ENCODE results near the gene TMEM178B. TPM values are rescaled to one million over a fixed set of nuclear protein-coding genes. Genes with fewer than 3 reads are reported as not detected.

The TMEM178B gene
- total and polyA plus RNA-seq, 9 donors = 0.40 to 1.1 (median 0.58) TPM

DNA sequence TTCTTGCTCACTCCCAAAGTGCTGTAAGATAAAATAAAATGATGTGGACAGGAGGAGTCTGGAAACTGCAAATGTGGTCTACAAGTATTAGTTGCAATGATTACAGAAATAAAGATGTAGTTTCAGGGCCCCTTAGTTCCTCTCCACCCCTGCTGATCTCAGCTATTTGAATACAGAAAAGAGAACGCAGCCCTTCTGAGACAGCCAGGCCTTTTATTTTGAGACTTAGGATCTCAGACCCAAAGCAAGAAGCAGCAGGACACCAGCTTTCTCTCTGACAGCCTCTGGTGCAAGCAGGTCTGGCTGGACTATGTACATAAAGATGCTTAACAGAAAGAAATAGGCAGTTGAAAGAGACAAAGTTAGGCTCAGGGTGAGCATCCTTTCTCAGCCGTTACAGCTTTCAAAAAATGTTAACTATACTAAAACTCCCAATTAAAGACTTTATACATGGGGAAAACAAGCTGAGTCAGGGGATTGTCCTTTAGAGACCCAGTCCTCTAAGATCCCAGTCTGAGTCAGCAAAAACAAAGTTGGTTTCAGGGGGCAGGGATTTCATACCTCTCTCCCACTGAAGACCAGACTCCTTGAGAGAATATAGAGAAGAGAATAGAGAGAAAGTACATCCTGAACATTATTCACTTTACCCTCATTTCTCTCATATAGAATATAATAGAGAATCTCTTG lies 220.4 kb downstream of the TMEM178B start:
- no peaks in the 10 kb centered on the region for H3K27me3 ChIP-seq (ENCODE audit: control insufficient read depth, insufficient read depth, low read length)
- H3K27ac ChIP-seq (ENCODE audit: low read length) = no peak overlapping the region
- 57% methylated on average over 1 of the region's 2 CpGs for WGBS (ENCODE audit: insufficient coverage)
- DNase-seq = no peak
- no peaks in the 10 kb centered on the region for H3K36me3 ChIP-seq (ENCODE audit: control insufficient read depth, insufficient read depth, low read length)
- H3K9me3 ChIP-seq (replicated peaks; ENCODE audit: control insufficient read depth, low read depth, low read length) = no peaks in the 10 kb centered on the region
- H3K4me3 ChIP-seq (ENCODE audit: low read length) = no peak overlapping the region
- no peaks in the 10 kb centered on the region for H3K4me1 ChIP-seq (ENCODE audit: control insufficient read depth, insufficient read depth, low read length)

DNA sequence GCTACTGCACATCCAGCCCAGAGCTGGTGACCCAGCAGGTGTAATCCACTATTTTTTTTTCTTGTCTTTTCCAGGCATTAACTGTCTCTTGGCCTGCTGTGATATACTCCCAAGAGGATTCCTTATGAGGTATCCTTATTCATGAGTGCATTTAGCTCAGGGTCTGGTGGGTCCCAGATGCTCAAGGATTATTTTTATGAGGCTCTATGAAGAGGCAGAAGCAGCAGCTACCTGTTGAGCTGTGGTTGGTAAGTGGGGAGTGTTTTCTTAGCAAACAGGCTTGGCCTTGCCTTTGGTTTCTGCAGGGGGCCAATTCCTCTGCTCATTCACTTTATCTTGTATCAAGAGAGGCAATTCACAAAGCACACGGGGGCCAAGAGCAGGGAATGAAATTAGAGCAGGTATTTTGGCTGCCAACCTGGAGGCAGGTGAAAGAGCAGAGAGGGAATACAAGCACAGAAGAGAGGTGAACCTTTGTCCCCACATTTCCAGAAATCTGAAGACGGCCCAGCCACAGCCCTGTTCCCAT lies 221.6 kb downstream of the TMEM178B start:
- Histone ChIP-seq H3K27me3 (ENCODE audit: control insufficient read depth, insufficient read depth, low read length) (no peaks in the 10 kb centered on the region), H3K36me3 (ENCODE audit: control insufficient read depth, insufficient read depth, low read length) (no peaks in the 10 kb centered on the region), H3K27ac (ENCODE audit: low read length) (no peak overlapping the region), H3K4me1 (ENCODE audit: control insufficient read depth, insufficient read depth, low read length) (no peaks in the 10 kb centered on the region), H3K4me3 (ENCODE audit: low read length) (no peak overlapping the region), H3K9me3 (replicated peaks; ENCODE audit: control insufficient read depth, low read depth, low read length) (no peaks in the 10 kb centered on the region)
- 0% methylated on average over 1 of the region's 2 CpGs for WGBS (ENCODE audit: insufficient coverage)
- DNase-seq = no peak

DNA sequence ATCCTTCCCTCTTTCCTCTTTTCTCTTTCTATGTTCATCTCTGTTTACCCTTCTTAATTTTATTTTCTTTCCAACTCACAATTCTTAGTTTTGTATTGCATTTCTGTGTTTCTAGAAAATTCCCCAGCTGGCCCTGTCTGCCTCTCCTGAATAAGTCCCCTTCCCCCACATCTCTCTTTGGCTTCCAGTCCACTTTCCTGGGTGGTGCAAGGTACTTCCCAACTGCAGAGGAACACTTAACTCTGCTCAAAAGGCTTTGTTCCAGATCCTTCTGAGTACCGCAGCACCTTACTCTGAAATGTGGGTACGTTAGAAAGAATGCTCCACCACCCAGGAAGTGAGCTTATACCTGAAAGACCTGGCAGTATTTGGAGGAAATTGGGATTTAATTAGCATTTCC lies 227.0 kb downstream of the TMEM178B start:
- H3K4me1 ChIP-seq (ENCODE audit: control insufficient read depth, insufficient read depth, low read length) = no peaks in the 10 kb centered on the region

DNA sequence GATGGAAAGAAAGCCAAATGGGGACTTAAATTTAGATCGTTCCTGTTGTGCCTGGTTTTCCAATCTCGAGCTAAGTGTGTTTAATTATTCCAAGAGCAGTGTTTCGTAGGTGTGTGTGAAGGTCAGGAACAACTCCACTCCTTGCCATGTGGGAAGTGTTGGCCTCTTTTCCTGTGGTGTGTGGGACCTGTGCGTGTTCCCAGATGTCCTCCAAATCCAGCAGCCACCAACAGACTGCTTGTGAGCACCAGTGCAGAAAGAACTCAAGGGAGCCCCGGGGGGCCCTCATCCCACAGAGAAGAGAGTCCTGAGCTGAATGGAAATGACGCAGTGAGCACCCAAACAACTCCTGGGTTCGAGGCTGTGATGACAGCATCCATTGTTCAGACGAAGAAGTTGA lies 227.7 kb downstream of the TMEM178B start:
- no peak for DNase-seq
- no peak overlapping the region for H3K27ac ChIP-seq (ENCODE audit: low read length)
- H3K36me3 ChIP-seq (ENCODE audit: control insufficient read depth, insufficient read depth, low read length) = no peaks in the 10 kb centered on the region
- no peaks in the 10 kb centered on the region for H3K9me3 ChIP-seq (replicated peaks; ENCODE audit: control insufficient read depth, low read depth, low read length)
- 62% methylated on average over 5 of the region's 8 CpGs for WGBS (ENCODE audit: insufficient coverage)
- no peaks in the 10 kb centered on the region for H3K4me1 ChIP-seq (ENCODE audit: control insufficient read depth, insufficient read depth, low read length)
- no peak overlapping the region for H3K4me3 ChIP-seq (ENCODE audit: low read length)
- no peaks in the 10 kb centered on the region for H3K27me3 ChIP-seq (ENCODE audit: control insufficient read depth, insufficient read depth, low read length)

More for the DNA sequence above, 227.0 kb downstream of the TMEM178B start:
- H3K36me3 ChIP-seq (ENCODE audit: control insufficient read depth, insufficient read depth, low read length) = no peaks in the 10 kb centered on the region
- no peak overlapping the region for H3K4me3 ChIP-seq (ENCODE audit: low read length)
- no peak overlapping the region for H3K27ac ChIP-seq (ENCODE audit: low read length)
- DNase-seq = no peak
- no peaks in the 10 kb centered on the region for H3K27me3 ChIP-seq (ENCODE audit: control insufficient read depth, insufficient read depth, low read length)
- no peaks in the 10 kb centered on the region for H3K9me3 ChIP-seq (replicated peaks; ENCODE audit: control insufficient read depth, low read depth, low read length)
- no CpG with 5 or more reads among the region's 2 CpGs for WGBS (ENCODE audit: insufficient coverage)

DNA sequence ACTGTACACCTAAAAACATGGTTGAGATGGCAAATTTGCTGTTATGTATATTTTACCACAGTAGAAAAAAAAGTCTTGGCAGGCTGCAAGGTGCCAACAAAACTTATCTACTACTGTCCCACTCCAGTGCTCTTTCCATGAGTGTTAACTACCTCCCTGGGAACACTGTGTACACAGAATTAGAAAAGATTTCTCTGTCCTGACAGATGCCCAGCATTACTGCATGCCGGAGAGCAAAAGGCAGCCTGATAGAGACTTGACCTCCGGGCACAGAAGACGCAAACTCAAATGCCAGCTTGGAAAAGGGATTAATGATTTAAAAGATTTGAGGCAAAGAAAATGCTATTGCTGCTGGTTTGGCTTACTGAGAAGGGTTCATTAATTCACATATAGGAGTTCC lies 228.8 kb downstream of the TMEM178B start:
- no peaks in the 10 kb centered on the region for H3K9me3 ChIP-seq (replicated peaks; ENCODE audit: control insufficient read depth, low read depth, low read length)
- H3K27ac ChIP-seq (ENCODE audit: low read length) = no peak overlapping the region
- H3K4me1 ChIP-seq (ENCODE audit: control insufficient read depth, insufficient read depth, low read length) = no peaks in the 10 kb centered on the region
- no peak overlapping the region for H3K4me3 ChIP-seq (ENCODE audit: low read length)
- WGBS (ENCODE audit: insufficient coverage) = 87% methylated on average over 3 of the region's 3 CpGs
- no peaks in the 10 kb centered on the region for H3K27me3 ChIP-seq (ENCODE audit: control insufficient read depth, insufficient read depth, low read length)
- no peaks in the 10 kb centered on the region for H3K36me3 ChIP-seq (ENCODE audit: control insufficient read depth, insufficient read depth, low read length)
- DNase-seq = no peak

DNA sequence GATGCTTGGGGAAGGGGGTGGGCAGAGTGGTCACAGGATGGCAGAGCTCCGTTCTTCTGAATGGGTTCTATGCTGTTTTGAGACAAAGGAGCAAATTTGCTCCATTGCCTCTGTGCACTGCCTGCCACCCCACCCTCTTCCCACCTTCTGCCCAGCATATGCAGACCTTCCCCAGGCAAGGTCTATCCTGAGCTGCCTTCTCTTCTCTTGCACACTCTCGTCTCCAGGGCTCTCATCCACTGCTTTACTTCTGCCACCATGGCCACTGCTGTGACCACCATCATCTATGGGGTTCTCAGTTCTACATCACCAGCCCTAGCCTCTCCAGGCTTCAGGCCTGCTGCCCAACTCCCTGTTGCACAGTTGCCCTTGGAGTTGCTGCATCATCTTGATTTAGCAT lies 230.4 kb downstream of the TMEM178B start:
- WGBS (ENCODE audit: insufficient coverage) = 44% methylated on average over 1 of the region's 2 CpGs

DNA sequence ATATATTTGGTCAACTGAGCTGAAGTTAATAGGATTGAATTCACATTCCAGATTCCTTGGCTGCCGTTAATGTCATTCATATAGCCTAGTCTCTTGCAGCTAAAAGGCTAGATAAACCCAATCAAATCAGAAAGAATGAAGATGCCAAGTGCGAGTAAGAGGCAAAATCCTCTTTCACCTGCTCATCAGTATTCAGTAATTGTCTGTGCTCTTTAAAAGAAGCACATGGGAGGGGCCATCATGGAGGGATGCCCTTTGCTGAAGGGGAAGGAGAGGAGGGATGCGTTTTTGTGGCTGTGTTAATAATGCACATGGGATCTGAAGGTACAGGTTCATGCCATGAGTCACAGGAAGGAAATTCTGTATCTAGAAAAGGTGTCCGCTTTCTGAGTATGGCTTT lies 232.2 kb downstream of the TMEM178B start:
- Histone ChIP-seq H3K4me1 (ENCODE audit: control insufficient read depth, insufficient read depth, low read length) (no peaks in the 10 kb centered on the region), H3K27ac (ENCODE audit: low read length) (no peak overlapping the region), H3K4me3 (ENCODE audit: low read length) (no peak overlapping the region), H3K9me3 (replicated peaks; ENCODE audit: control insufficient read depth, low read depth, low read length) (no peaks in the 10 kb centered on the region), H3K36me3 (ENCODE audit: control insufficient read depth, insufficient read depth, low read length) (no peaks in the 10 kb centered on the region), H3K27me3 (ENCODE audit: control insufficient read depth, insufficient read depth, low read length) (no peaks in the 10 kb centered on the region)
- no peak for DNase-seq
- WGBS (ENCODE audit: insufficient coverage) = 71% methylated on average over 1 of the region's 4 CpGs

More for the DNA sequence above, 230.4 kb downstream of the TMEM178B start:
- DNase-seq = no peak
- no peak overlapping the region for H3K4me3 ChIP-seq (ENCODE audit: low read length)
- no peaks in the 10 kb centered on the region for H3K9me3 ChIP-seq (replicated peaks; ENCODE audit: control insufficient read depth, low read depth, low read length)
- H3K27me3 ChIP-seq (ENCODE audit: control insufficient read depth, insufficient read depth, low read length) = no peaks in the 10 kb centered on the region
- H3K36me3 ChIP-seq (ENCODE audit: control insufficient read depth, insufficient read depth, low read length) = no peaks in the 10 kb centered on the region
- no peaks in the 10 kb centered on the region for H3K4me1 ChIP-seq (ENCODE audit: control insufficient read depth, insufficient read depth, low read length)
- H3K27ac ChIP-seq (ENCODE audit: low read length) = no peak overlapping the region

DNA sequence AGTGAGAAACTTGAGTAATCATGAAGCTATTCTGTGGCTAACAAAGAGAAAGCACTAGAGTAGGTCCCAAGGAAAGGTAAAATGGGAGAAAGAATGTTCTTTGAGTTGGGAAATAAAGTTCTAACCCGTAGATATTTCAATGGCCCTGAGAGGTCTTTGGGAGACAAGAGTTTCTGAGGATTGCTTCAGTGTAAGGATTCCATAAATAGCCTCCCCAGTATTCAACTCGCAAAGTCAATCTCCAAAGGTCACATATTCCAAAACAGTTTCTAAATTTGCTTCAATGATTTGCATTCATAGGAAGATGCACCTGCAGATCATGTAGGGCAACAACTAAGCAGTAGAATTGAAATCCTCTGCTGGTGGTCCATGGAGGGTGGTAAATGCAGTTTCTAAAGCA lies 238.5 kb downstream of the TMEM178B start:
- no peaks in the 10 kb centered on the region for H3K36me3 ChIP-seq (ENCODE audit: control insufficient read depth, insufficient read depth, low read length)
- WGBS (ENCODE audit: insufficient coverage) = 29% methylated on average over 1 of the region's 2 CpGs
- no peaks in the 10 kb centered on the region for H3K27me3 ChIP-seq (ENCODE audit: control insufficient read depth, insufficient read depth, low read length)
- H3K27ac ChIP-seq (ENCODE audit: low read length) = no peak overlapping the region
- no peaks in the 10 kb centered on the region for H3K4me1 ChIP-seq (ENCODE audit: control insufficient read depth, insufficient read depth, low read length)
- H3K4me3 ChIP-seq (ENCODE audit: low read length) = no peak overlapping the region
- H3K9me3 ChIP-seq (replicated peaks; ENCODE audit: control insufficient read depth, low read depth, low read length) = no peaks in the 10 kb centered on the region
- DNase-seq = no peak

DNA sequence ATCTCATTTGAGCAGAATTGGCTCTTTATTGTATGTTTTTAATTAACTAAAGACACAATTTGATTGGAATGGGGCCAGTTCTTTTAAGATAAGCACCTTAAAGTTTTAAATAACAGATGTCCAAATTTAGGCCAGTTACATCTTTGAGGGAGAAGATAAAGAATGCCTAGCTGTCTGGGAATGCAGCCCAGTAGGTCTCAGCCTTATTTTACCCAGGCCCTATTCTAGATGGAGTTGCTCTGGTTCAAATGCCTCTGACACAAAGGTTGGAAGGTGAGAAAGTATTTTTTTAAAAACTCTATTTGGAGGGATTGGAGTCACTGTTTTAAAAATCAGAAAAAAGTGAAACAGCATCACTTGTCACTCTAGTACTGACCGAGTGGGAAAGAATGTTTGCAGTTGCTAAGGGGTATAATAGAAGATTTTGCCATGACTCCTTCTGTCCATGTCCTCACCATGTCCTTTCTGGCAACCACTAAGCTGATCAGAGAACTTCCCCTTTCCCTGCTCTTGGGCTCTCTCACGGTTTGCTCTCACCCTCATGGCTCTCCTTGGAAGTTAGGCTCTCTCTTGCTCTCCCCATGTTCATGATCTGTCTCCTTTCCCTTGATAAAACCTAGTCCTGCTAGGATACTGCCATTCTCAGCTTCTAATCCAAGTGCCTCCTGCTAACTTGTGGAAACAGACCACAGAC lies 239.1 kb downstream of the TMEM178B start:
- 17% methylated on average over 1 of the region's 2 CpGs for WGBS (ENCODE audit: insufficient coverage)
- no peaks in the 10 kb centered on the region for H3K9me3 ChIP-seq (replicated peaks; ENCODE audit: control insufficient read depth, low read depth, low read length)
- no peaks in the 10 kb centered on the region for H3K27me3 ChIP-seq (ENCODE audit: control insufficient read depth, insufficient read depth, low read length)
- no peak overlapping the region for H3K4me3 ChIP-seq (ENCODE audit: low read length)
- DNase-seq = no peak
- H3K27ac ChIP-seq (ENCODE audit: low read length) = no peak overlapping the region
- no peaks in the 10 kb centered on the region for H3K4me1 ChIP-seq (ENCODE audit: control insufficient read depth, insufficient read depth, low read length)
- no peaks in the 10 kb centered on the region for H3K36me3 ChIP-seq (ENCODE audit: control insufficient read depth, insufficient read depth, low read length)

DNA sequence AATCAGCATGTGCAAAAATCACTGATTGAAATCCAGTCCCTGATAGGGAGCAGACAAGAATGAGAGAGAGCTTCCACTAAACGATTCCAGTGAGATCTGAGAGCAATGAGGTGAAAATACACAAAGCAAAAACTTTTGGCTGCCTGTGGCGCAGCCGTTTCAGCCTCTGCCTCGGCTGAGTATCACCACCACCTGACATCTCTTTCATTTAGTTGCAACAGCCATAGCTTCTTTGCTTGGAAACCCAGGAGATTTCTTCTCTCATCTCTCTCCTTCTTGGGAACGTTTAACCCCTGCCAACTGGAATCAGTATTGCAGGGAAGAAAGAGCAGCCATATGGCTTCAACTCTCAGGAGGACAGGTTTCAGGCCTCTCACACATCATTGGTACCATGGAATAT lies 240.0 kb downstream of the TMEM178B start:
- Histone ChIP-seq H3K9me3 (replicated peaks; ENCODE audit: control insufficient read depth, low read depth, low read length) (no peaks in the 10 kb centered on the region), H3K27ac (ENCODE audit: low read length) (no peak overlapping the region), H3K4me1 (ENCODE audit: control insufficient read depth, insufficient read depth, low read length) (no peaks in the 10 kb centered on the region), H3K36me3 (ENCODE audit: control insufficient read depth, insufficient read depth, low read length) (no peaks in the 10 kb centered on the region), H3K27me3 (ENCODE audit: control insufficient read depth, insufficient read depth, low read length) (no peaks in the 10 kb centered on the region), H3K4me3 (ENCODE audit: low read length) (no peak overlapping the region)
- WGBS (ENCODE audit: insufficient coverage) = 67% methylated on average over 2 of the region's 5 CpGs
- no peak for DNase-seq
